ENCODE data around the gene BLOC1S6.
A peak's percentile ranks its signal among the peaks of the same experiment; 100 is the strongest.

The BLOC1S6 gene

DNA sequence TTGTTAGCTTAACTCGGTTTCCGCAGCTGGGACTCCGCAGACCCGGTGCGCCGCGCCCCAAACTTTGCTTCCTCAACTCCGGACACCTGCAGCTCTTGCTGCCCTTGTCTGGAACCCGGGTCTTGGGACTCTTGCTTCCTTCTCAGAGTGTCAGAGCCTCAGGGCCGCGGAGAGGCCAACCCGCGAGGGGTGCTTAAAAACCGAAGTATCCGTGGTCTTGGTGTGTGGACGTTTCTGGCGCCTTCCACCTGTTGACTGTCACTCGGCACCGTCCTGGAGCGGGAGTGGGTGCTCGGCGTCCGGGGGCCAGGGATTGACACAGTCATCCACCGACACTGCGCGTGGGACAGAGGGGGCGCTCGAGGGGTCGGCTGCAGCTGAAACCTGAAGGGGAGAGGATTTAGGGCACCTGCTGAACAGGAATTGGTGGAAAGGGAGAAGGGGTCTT, 48.0 kb downstream of the BLOC1S6 start:
- TF ChIP-seq EZH2 (optimal IDR thresholded peaks at IDR 0.05; ENCODE audit: low read depth, low read length) (no peak), CTCF (IDR thresholded peaks at IDR 0.05; ENCODE audit: low read length) (peak; percentile 71)
- peak overlapping the region; percentile 87 for H3K27ac ChIP-seq (ENCODE audit: low read length)
- no peaks in the 10 kb centered on the region for H3K27me3 ChIP-seq (replicated peaks; ENCODE audit: insufficient read depth, low read length)
- peaks cover 32% of the 10 kb centered on the region for H3K4me1 ChIP-seq (ENCODE audit: low read length)
- H3K36me3 ChIP-seq (replicated peaks; ENCODE audit: insufficient read depth, low read length) = no peaks in the 10 kb centered on the region
- H3K79me2 ChIP-seq (ENCODE audit: low read length) = peaks cover 40% of the 10 kb centered on the region
- H3F3A ChIP-seq (ENCODE audit: insufficient read depth, low read length) = peaks cover 41% of the 10 kb centered on the region
- peak overlapping the region; percentile 86 for H3K4me2 ChIP-seq (ENCODE audit: low read depth, low read length)
- no peaks in the 10 kb centered on the region for H3K9me2 ChIP-seq (replicated peaks; ENCODE audit: insufficient read depth, low read length)
- peak; percentile 81 for DNase-seq
- peak overlapping the region; percentile 86 for H3K9ac ChIP-seq (ENCODE audit: low read length)
- no peaks in the 10 kb centered on the region for H4K20me1 ChIP-seq (ENCODE audit: insufficient read depth, low read length)
- H3K4me3 ChIP-seq (ENCODE audit: low read length) = peak overlapping the region; percentile 80
- no peaks in the 10 kb centered on the region for H3K9me3 ChIP-seq (replicated peaks; ENCODE audit: insufficient read depth, low read length)
- H2AFZ ChIP-seq (ENCODE audit: low read length) = peak overlapping the region; percentile 79

DNA sequence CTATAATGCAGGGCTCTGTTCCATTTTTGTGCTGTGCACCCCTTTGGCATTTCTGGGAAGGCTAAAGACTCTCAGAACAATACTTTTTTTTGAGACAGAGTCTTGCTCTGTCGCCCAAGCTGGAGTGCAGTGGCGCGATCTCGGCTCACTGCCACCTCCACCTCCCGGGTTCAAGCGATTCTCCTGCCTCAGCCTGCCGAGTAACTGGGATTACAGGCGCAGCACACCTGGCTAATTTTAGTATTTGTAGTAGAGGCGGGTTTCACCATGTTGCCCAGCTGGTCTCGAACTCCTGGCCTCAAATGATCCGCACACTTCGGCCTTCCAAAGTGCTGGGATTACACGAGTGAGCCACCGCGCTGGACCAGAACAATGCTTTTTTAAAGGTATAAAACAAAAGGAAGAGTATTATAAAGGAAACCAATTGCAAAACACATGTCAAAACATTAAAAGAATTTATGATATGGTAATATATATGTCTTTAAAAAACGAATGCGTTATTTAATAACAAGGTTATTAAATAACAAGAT, 48.6 kb downstream of the BLOC1S6 start:
- Histone ChIP-seq H3K4me1 (ENCODE audit: low read length) (peaks cover 28% of the 10 kb centered on the region), H3K9ac (ENCODE audit: low read length) (peak overlapping the region; percentile 86), H3K36me3 (replicated peaks; ENCODE audit: insufficient read depth, low read length) (no peaks in the 10 kb centered on the region), H3K4me3 (ENCODE audit: low read length) (peak overlapping the region; percentile 80), H3K27me3 (replicated peaks; ENCODE audit: insufficient read depth, low read length) (no peaks in the 10 kb centered on the region), H4K20me1 (ENCODE audit: insufficient read depth, low read length) (no peaks in the 10 kb centered on the region), H3F3A (ENCODE audit: insufficient read depth, low read length) (peaks cover 41% of the 10 kb centered on the region), H3K27ac (ENCODE audit: low read length) (peak overlapping the region; percentile 87; the same call in 1 of the 2 replicates), H3K4me2 (ENCODE audit: low read depth, low read length) (peak overlapping the region; percentile 86), H3K9me3 (replicated peaks; ENCODE audit: insufficient read depth, low read length) (no peaks in the 10 kb centered on the region), H2AFZ (ENCODE audit: low read length) (peak overlapping the region; percentile 79), H3K9me2 (replicated peaks; ENCODE audit: insufficient read depth, low read length) (no peaks in the 10 kb centered on the region), H3K79me2 (ENCODE audit: low read length) (peaks cover 46% of the 10 kb centered on the region)
- peak; percentile 9 for DNase-seq
- TF ChIP-seq CTCF (IDR thresholded peaks at IDR 0.05; ENCODE audit: low read length) (no peak), EZH2phosphoT487 (IDR thresholded peaks at IDR 0.05; ENCODE audit: low read length) (no peak), EZH2 (optimal IDR thresholded peaks at IDR 0.05; ENCODE audit: low read depth, low read length) (no peak)

DNA sequence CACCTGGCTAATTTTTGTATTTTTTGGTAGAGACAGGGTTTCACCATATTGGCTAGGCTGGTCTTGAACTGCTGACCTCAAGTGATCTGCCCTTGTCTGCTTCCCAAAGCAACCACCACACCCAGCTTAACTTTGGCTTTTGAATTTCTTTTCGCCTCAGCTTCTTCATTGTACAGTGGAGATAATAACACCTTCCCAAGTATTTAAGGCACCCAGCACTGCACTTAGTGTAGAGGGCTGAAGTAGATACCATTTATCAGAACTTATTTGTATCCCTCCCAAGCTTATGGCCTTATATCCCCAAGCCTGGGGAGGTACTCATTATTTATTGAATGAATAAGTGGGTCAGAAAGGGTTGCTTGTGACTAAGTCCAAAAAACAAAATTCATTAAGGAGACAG, 50.0 kb downstream of the BLOC1S6 start:
- H3K4me2 ChIP-seq (ENCODE audit: low read depth, low read length) = peak overlapping the region; percentile 88
- H2AFZ ChIP-seq (ENCODE audit: low read length) = no peak overlapping the region

More for the DNA sequence above, 50.0 kb downstream of the BLOC1S6 start:
- Histone ChIP-seq H3K27ac (ENCODE audit: low read length) (peak overlapping the region; percentile 84), H4K20me1 (ENCODE audit: insufficient read depth, low read length) (no peaks in the 10 kb centered on the region), H3K36me3 (replicated peaks; ENCODE audit: insufficient read depth, low read length) (no peaks in the 10 kb centered on the region), H3K4me1 (ENCODE audit: low read length) (peaks cover 19% of the 10 kb centered on the region), H3F3A (ENCODE audit: insufficient read depth, low read length) (peaks cover 41% of the 10 kb centered on the region), H3K9me2 (replicated peaks; ENCODE audit: insufficient read depth, low read length) (no peaks in the 10 kb centered on the region), H3K9me3 (replicated peaks; ENCODE audit: insufficient read depth, low read length) (no peaks in the 10 kb centered on the region), H3K9ac (ENCODE audit: low read length) (peak overlapping the region; percentile 32; the same call in 1 of the 2 replicates), H3K27me3 (replicated peaks; ENCODE audit: insufficient read depth, low read length) (no peaks in the 10 kb centered on the region), H3K79me2 (ENCODE audit: low read length) (peaks cover 59% of the 10 kb centered on the region), H3K4me3 (ENCODE audit: low read length) (peak overlapping the region; percentile 56; the same call in 1 of the 2 replicates)
- no peak for TF ChIP-seq CTCF (IDR thresholded peaks at IDR 0.05; ENCODE audit: low read length)
- TF ChIP-seq EZH2phosphoT487 (IDR thresholded peaks at IDR 0.05; ENCODE audit: low read length) = no peak
- TF ChIP-seq EZH2 (optimal IDR thresholded peaks at IDR 0.05; ENCODE audit: low read depth, low read length) = no peak
- DNase-seq = peak; percentile 14

Data from MM.1S (cell line).